Smooth muscle cell (in vitro differentiated cells): ENCODE results near the gene KDM4B. TPM values are rescaled to one million over a fixed set of nuclear protein-coding genes. Genes with fewer than 3 reads are reported as not detected.

Experiments
- DNase-seq: peaks from one replicate; lab custom pipeline; 2025; ENCODE audit not compliant: unreplicated experiment; lab: John Stamatoyannopoulos, UW
- H2AFZ ChIP-seq: fragments of 200-600 bp; sonication (generic); 2 replicates; pipeline ENCODE4 v1.6.0; 2016; ENCODE audit warnings: antibody characterized with exemption, low read depth, mild to moderate bottlenecking
- H3F3A ChIP-seq: fragments of 200-600 bp; sonication (generic); 2 replicates; pipeline ENCODE4 v1.6.0; 2017; ENCODE audit warnings: antibody characterized with exemption, low read depth
- H3K27ac ChIP-seq: fragments of 200-600 bp; sonication (generic); 2 replicates; pipeline ENCODE4 v1.5.1; 2016; ENCODE audit warnings: low read depth, mild to moderate bottlenecking
- H3K27me3 ChIP-seq: fragments of 200-600 bp; sonication (generic); 2 replicates; pipeline ENCODE4 v1.6.1; 2016; ENCODE audit warnings: low read depth, mild to moderate bottlenecking
- H3K36me3 ChIP-seq: fragments of 200-600 bp; sonication (generic); 2 replicates; pipeline ENCODE4 v1.5.1; 2016; ENCODE audit warnings: low read depth
- H3K4me1 ChIP-seq: fragments of 200-600 bp; sonication (generic); 2 replicates; pipeline ENCODE4 v1.5.1; 2016; ENCODE audit warnings: low read depth
- H3K4me2 ChIP-seq: fragments of 200-600 bp; sonication (generic); 2 replicates; pipeline ENCODE4 v1.6.0; 2016; ENCODE audit warnings: mild to moderate bottlenecking
- H3K4me3 ChIP-seq: fragments of 200-600 bp; sonication (generic); 2 replicates; pipeline ENCODE4 v1.5.1; 2016; ENCODE audit warnings: mild to moderate bottlenecking
- H3K79me2 ChIP-seq: fragments of 200-600 bp; sonication (generic); 2 replicates; pipeline ENCODE4 v1.6.0; 2016; ENCODE audit warnings: low read depth, mild to moderate bottlenecking
- H3K9ac ChIP-seq: fragments of 200-600 bp; sonication (generic); 2 replicates; pipeline ENCODE4 v1.6.0; 2016; ENCODE audit warnings: low read depth
- H3K9me3 ChIP-seq: fragments of 200-600 bp; sonication (generic); replicated peaks from 2 replicates; pipeline ENCODE4 v1.5.1; 2016; ENCODE audit warnings: low read depth
- H4K20me1 ChIP-seq: fragments of 200-600 bp; sonication (generic); 2 replicates; pipeline ENCODE4 v1.6.0; 2016; ENCODE audit warnings: low read depth
- CTCF ChIP-seq: fragments of 200-600 bp; sonication (generic); IDR thresholded peaks from 2 replicates; pipeline ENCODE4 v1.5.1; 2017; ENCODE audit warnings: borderline replicate concordance, mild to moderate bottlenecking, antibody characterized with exemption; ENCODE audit not compliant: insufficient read depth, poor library complexity, severe bottlenecking
- WGBS: methylation state at CpG from one replicate; pipeline ENCODE4 v1.1.7; 2016; ENCODE audit warnings: low lambda C conversion rate; 5-methylcytosine and 5-hydroxymethylcytosine counted together
- polyA plus RNA-seq: library from polyadenylated mRNA; unstranded; fragments of >200 nt; fragmentation: Nextera tagmentation; extraction: Ambion mirVana; gene quantifications from 2 replicates; pipeline ENCODE4 v1.2.1, GENCODE V29; 2016
- total RNA-seq: library from RNA; depleted of rRNA; stranded (reverse); fragments of >200 nt; gene quantifications from 2 replicates; pipeline ENCODE4 v1.2.3, GENCODE V29; 2014

Gene KDM4B
- total and polyA plus RNA-seq, 2 experiments from 2014 or later: 27.9 to 32.3 TPM

GRCh38 chr19:4996701-4997100 is 27.8 kb downstream of the KDM4B start:
- Histone ChIP-seq H3K9me3 (no peaks in the 10 kb centered on the region), H3K27ac (no peak overlapping the region), H3K79me2 (peaks cover 95% of the 10 kb centered on the region), H3K36me3 (no peaks in the 10 kb centered on the region), H3K4me3 (no peak overlapping the region), H2AFZ (no peak overlapping the region), H3F3A (peaks cover 5% of the 10 kb centered on the region), H3K4me2 (no peak overlapping the region), H3K4me1 (no peaks in the 10 kb centered on the region), H4K20me1 (peaks cover 100% of the 10 kb centered on the region), H3K9ac (no peak overlapping the region), H3K27me3 (no peaks in the 10 kb centered on the region)
- no peak for DNase-seq
- WGBS: 89% methylated on average over 5 of the region's 5 CpGs
- no peak for TF ChIP-seq CTCF

GRCh38 chr19:4997297-4997696 is 28.4 kb downstream of the KDM4B start:
- Histone ChIP-seq H3K79me2 (peaks cover 95% of the 10 kb centered on the region), H3F3A (peaks cover 6% of the 10 kb centered on the region), H3K4me3 (no peak overlapping the region), H3K4me2 (no peak overlapping the region), H2AFZ (no peak overlapping the region), H3K9ac (no peak overlapping the region), H4K20me1 (peaks cover 100% of the 10 kb centered on the region), H3K27ac (no peak overlapping the region), H3K27me3 (no peaks in the 10 kb centered on the region), H3K9me3 (no peaks in the 10 kb centered on the region), H3K36me3 (no peaks in the 10 kb centered on the region), H3K4me1 (no peaks in the 10 kb centered on the region)
- 96% methylated on average over 12 of the region's 12 CpGs for WGBS
- no peak for TF ChIP-seq CTCF
- no peak for DNase-seq

GRCh38 chr19:5000120-5000611 is 31.3 kb downstream of the KDM4B start:
- H3K4me3 ChIP-seq: no peak overlapping the region
- peaks cover 95% of the 10 kb centered on the region for H3K79me2 ChIP-seq
- no peak overlapping the region for H2AFZ ChIP-seq
- 90% methylated on average over 4 of the region's 6 CpGs for WGBS
- no peak for DNase-seq
- H4K20me1 ChIP-seq: peaks cover 100% of the 10 kb centered on the region
- no peaks in the 10 kb centered on the region for H3K36me3 ChIP-seq
- no peaks in the 10 kb centered on the region for H3K9me3 ChIP-seq
- TF ChIP-seq CTCF: no peak
- H3K27ac ChIP-seq: no peak overlapping the region
- H3K4me1 ChIP-seq: no peaks in the 10 kb centered on the region
- H3F3A ChIP-seq: peaks cover 6% of the 10 kb centered on the region
- no peak overlapping the region for H3K4me2 ChIP-seq
- H3K9ac ChIP-seq: no peak overlapping the region
- H3K27me3 ChIP-seq: no peaks in the 10 kb centered on the region

- no peak overlapping the region for H3K9ac ChIP-seq
Observed at GRCh38 chr19:5001615-5002014, 32.7 kb downstream of the KDM4B start.

More at GRCh38 chr19:5001615-5002014, 32.7 kb downstream of the KDM4B start:
- H4K20me1 ChIP-seq: peaks cover 100% of the 10 kb centered on the region
- no peaks in the 10 kb centered on the region for H3K4me1 ChIP-seq
- H3K9me3 ChIP-seq: no peaks in the 10 kb centered on the region
- peaks cover 95% of the 10 kb centered on the region for H3K79me2 ChIP-seq
- WGBS: 50% methylated on average over 3 of the region's 3 CpGs
- H3K4me3 ChIP-seq: no peak overlapping the region
- peaks cover 6% of the 10 kb centered on the region for H3F3A ChIP-seq
- no peaks in the 10 kb centered on the region for H3K27me3 ChIP-seq
- TF ChIP-seq CTCF: peak; percentile 57
- H3K36me3 ChIP-seq: no peaks in the 10 kb centered on the region
- peak overlapping the region; percentile 73 for H3K27ac ChIP-seq
- no peak for DNase-seq
- H3K4me2 ChIP-seq: no peak overlapping the region
- H2AFZ ChIP-seq: no peak overlapping the region
